Measurements from ENCODE around the gene MLLT10. TPM values are rescaled to one million over a fixed set of nuclear protein-coding genes. Genes with fewer than 3 reads are reported as not detected.

MLLT10 gene
- total and polyA plus RNA-seq, 9 of the 15 experiments (the other 6 are each of a cell fraction or from before 2014, with no cell fraction given): 18.8 to 81.4 (median 64.2) TPM

DNA sequence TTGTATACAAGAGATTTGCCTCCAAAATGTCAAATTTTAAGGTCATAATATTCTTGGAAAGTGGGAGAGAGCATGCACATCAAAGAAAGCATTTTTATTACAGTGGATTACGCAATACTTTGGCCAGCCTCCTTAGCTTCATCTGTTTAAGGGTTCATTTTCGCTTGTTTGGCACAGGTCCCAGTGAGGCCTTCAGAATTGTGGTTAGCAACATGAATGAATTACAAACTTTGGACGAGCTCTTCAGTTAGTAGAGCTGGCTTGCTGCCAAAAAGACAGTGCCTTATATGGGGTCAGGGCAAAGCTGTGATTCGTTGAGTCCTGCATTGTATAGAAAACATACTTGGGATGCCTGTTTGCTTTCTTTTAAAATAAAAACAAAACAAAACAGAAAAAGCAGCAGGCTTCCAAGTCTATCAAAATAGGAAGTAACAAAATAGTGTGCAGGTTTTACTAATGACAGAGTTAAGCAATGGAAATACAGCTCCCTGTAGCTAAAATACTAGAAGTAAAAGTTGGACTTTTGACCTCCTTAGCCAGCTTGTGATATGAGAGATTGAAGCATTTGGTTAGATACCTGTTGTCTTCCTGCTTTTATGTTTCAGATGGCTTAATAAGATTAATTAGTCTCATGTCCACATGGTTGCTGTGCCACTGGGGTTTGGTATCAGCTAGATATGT lies 190.8 kb downstream of the MLLT10 start (continued):
- TF ChIP-seq, protein P1, sequence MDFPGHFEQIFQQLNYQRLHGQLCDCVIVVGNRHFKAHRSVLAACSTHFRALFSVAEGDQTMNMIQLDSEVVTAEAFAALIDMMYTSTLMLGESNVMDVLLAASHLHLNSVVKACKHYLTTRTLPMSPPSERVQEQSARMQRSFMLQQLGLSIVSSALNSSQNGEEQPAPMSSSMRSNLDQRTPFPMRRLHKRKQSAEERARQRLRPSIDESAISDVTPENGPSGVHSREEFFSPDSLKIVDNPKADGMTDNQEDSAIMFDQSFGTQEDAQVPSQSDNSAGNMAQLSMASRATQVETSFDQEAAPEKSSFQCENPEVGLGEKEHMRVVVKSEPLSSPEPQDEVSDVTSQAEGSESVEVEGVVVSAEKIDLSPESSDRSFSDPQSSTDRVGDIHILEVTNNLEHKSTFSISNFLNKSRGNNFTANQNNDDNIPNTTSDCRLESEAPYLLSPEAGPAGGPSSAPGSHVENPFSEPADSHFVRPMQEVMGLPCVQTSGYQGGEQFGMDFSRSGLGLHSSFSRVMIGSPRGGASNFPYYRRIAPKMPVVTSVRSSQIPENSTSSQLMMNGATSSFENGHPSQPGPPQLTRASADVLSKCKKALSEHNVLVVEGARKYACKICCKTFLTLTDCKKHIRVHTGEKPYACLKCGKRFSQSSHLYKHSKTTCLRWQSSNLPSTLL (IDR thresholded peaks at IDR 0.05): no peak
- TF ChIP-seq CHD4 (IDR thresholded peaks at IDR 0.05; ENCODE audit: insufficient read depth, insufficient replicate concordance, low read depth, low read length, poor library complexity, severe bottlenecking) (no peak), POLR2H (tag; IDR thresholded peaks at IDR 0.05; ENCODE audit: low read depth) (no peak; the same call in 1 of the 2 replicates), ZNF699 (CRISPR knock-in tag; IDR thresholded peaks at IDR 0.05; ENCODE audit: insufficient replicate concordance) (no peak), ZZZ3 (IDR thresholded peaks at IDR 0.05) (no peak), HNRNPK (IDR thresholded peaks at IDR 0.05; ENCODE audit: low read depth, low read length, poor library complexity, severe bottlenecking) (no peak), ZNF507 (tag; conservative IDR thresholded peaks at IDR 0.05) (no peak), TRIM28 (IDR thresholded peaks at IDR 0.05) (no peak), TARDBP (IDR thresholded peaks at IDR 0.05) (no peak), RBM34 (IDR thresholded peaks at IDR 0.05; ENCODE audit: borderline replicate concordance, insufficient read depth, low read length) (no peak), PCBP1 (IDR thresholded peaks at IDR 0.05; ENCODE audit: low read depth, low read length, poor library complexity, severe bottlenecking) (no peak), MAFF (IDR thresholded peaks at IDR 0.05; ENCODE audit: low read length) (peak; percentile 8; the same call in 1 of the 2 replicates), KDM1A (IDR thresholded peaks at IDR 0.05) (peak; percentile 83 to 87; a peak in 3 of 4 replicates), POLR2A (conservative IDR thresholded peaks at IDR 0.05) (no peak), ZNF764 (CRISPR knock-in tag; IDR thresholded peaks at IDR 0.05; ENCODE audit: low read depth) (no peak), SMARCE1 (IDR thresholded peaks at IDR 0.05) (peak; percentile 51; the same call in 1 of the 2 replicates), BCL6 (CRISPR knock-in tag; IDR thresholded peaks at IDR 0.05) (no peak), ZNF75A (CRISPR knock-in tag; IDR thresholded peaks at IDR 0.05) (no peak), SRSF3 (IDR thresholded peaks at IDR 0.05; ENCODE audit: insufficient read depth, low read length) (no peak)
- TF ChIP-seq, protein P2, sequence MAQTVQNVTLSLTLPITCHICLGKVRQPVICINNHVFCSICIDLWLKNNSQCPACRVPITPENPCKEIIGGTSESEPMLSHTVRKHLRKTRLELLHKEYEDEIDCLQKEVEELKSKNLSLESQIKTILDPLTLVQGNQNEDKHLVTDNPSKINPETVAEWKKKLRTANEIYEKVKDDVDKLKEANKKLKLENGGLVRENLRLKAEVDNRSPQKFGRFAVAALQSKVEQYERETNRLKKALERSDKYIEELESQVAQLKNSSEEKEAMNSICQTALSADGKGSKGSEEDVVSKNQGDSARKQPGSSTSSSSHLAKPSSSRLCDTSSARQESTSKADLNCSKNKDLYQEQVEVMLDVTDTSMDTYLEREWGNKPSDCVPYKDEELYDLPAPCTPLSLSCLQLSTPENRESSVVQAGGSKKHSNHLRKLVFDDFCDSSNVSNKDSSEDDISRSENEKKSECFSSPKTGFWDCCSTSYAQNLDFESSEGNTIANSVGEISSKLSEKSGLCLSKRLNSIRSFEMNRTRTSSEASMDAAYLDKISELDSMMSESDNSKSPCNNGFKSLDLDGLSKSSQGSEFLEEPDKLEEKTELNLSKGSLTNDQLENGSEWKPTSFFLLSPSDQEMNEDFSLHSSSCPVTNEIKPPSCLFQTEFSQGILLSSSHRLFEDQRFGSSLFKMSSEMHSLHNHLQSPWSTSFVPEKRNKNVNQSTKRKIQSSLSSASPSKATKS (CRISPR knock-in tag; IDR thresholded peaks at IDR 0.05): no peak
- TF ChIP-seq, protein P3, sequence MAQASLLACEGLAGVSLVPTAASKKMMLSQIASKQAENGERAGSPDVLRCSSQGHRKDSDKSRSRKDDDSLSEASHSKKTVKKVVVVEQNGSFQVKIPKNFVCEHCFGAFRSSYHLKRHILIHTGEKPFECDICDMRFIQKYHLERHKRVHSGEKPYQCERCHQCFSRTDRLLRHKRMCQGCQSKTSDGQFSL (CRISPR knock-in tag; IDR thresholded peaks at IDR 0.05): no peak
- TF ChIP-seq, protein P3 (tag; IDR thresholded peaks at IDR 0.05): no peak
- TF ChIP-seq, protein P4, sequence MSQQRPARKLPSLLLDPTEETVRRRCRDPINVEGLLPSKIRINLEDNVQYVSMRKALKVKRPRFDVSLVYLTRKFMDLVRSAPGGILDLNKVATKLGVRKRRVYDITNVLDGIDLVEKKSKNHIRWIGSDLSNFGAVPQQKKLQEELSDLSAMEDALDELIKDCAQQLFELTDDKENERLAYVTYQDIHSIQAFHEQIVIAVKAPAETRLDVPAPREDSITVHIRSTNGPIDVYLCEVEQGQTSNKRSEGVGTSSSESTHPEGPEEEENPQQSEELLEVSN (IDR thresholded peaks at IDR 0.05; ENCODE audit: borderline replicate concordance in 1 of 2, extremely low read depth in 1 of 2, insufficient read depth in 1 of 2, insufficient read length in 1 of 2, low read depth in 1 of 2, low read length in 1 of 2, poor library complexity in 1 of 2, severe bottlenecking in 1 of 2): no peak
